PFSK-1 (cell line): ENCODE measurements around the gene ABHD16B. TPM values are rescaled to one million over a fixed set of nuclear protein-coding genes. Genes with fewer than 3 reads are reported as not detected.

ENCODE experiments used
- FOXP2 ChIP-seq: optimal IDR thresholded peaks from 2 replicates; pipeline ENCODE3; 2011; ENCODE audit warnings: borderline replicate concordance, control low read depth, inconsistent platforms; ENCODE audit not compliant: insufficient read depth; ENCODE audit errors: extremely low read length, extremely low read depth
- POLR2AphosphoS5 ChIP-seq: IDR thresholded peaks from 2 replicates; pipeline ENCODE4 v1.6.1; 2012; ENCODE audit warnings: low read depth, mild to moderate bottlenecking, control low read depth, low read length, moderate library complexity
- REST ChIP-seq, 2 experiments: IDR thresholded peaks; 2 replicates each; pipeline versions ENCODE4 v1.6.1 to v1.8.0; 2011 to 2012; ENCODE audit warnings: low read depth in 2 of 2, low read length in 2 of 2, control low read depth in 1 of 2, inconsistent platforms in 1 of 2, mild to moderate bottlenecking in 1 of 2, moderate library complexity in 1 of 2; ENCODE audit not compliant: insufficient read depth in 1 of 2
- SIN3A ChIP-seq: IDR thresholded peaks from 2 replicates; pipeline ENCODE4 v1.6.1; 2012; ENCODE audit warnings: mild to moderate bottlenecking, low read length, moderate library complexity, borderline replicate concordance; ENCODE audit not compliant: insufficient read depth
- TAF1 ChIP-seq: IDR thresholded peaks from 2 replicates; pipeline ENCODE4 v1.6.1; 2012; ENCODE audit warnings: low read length, control low read depth, borderline replicate concordance; ENCODE audit not compliant: insufficient read depth
- polyA plus RNA-seq: library from polyadenylated mRNA; unstranded; fragments of >200 nt; gene quantifications from one replicate; pipeline ENCODE4 v1.2.1, GENCODE V29; 2012; ENCODE audit warnings: low read depth, missing spikeins; ENCODE audit not compliant: insufficient read length

ABHD16B gene
- 5.5 TPM for polyA plus RNA-seq

GRCh38 chr20:63861365-63861934, at the start of gene ABHD16B:
Gene ABHD16B (plus strand): TSS chr20:63861498. CDS start chr20:63861541, 43 bp downstream.
- TF ChIP-seq FOXP2 (no peak), REST (IDR thresholded peaks at IDR 0.05; ENCODE audit: insufficient read depth in 1 of 2, low read depth in 2 of 2, low read length in 2 of 2) (no peak), POLR2AphosphoS5 (no peak), TAF1 (no peak), SIN3A (no peak)

GRCh38 chr20:63814891-63815614, 46.2 kb upstream of the ABHD16B start:
- TF ChIP-seq FOXP2 (no peak), REST (IDR thresholded peaks at IDR 0.05; ENCODE audit: insufficient read depth in 1 of 2, low read depth in 2 of 2, low read length in 2 of 2) (no peak), POLR2AphosphoS5 (no peak)

- TF ChIP-seq POLR2AphosphoS5 (no peak), SIN3A (no peak), FOXP2 (no peak), REST (IDR thresholded peaks at IDR 0.05; ENCODE audit: insufficient read depth in 1 of 2, low read depth in 2 of 2, low read length in 2 of 2) (no peak), TAF1 (no peak)
These were observed 45.6 kb upstream of the ABHD16B start for GRCh38 chr20:63815615-63816253.

- no peak for TF ChIP-seq TAF1
- TF ChIP-seq POLR2AphosphoS5, result no peak
- TF ChIP-seq SIN3A, result no peak
- no peak for TF ChIP-seq FOXP2
- no peak for TF ChIP-seq REST (IDR thresholded peaks at IDR 0.05; ENCODE audit: insufficient read depth in 1 of 2, low read depth in 2 of 2, low read length in 2 of 2)
These were observed 41.9 kb upstream of the ABHD16B start for GRCh38 chr20:63819224-63819921.
